ENCODE data around the gene FAM13A.

DNA sequence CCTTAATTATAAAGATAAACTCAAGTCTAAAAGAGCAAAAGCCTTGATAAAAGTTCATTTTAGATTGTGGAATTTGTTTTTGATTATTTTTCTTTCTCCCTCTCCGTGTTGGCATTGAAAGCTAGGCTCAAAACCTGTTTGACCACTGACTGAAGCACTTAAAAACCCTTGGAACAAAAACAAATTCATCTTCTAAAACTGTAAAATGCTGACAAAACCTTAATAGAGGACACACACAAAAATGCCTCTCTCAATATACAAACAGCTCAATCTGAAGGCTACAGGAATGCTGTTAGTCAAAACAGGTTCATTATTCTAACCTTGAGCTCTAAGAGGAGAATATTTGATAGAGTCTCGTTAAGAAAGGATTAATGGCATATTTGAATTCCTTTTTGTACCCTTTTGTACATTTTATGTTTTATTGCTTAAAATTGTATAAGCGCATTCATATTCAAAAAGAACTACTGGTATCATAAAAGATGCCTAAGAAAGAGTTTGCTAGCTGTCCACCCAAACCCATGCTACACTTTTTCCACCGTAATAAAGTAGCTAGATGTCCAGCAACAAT lies 285.0 kb downstream of the FAM13A start:
- TF ChIP-seq FOXJ3 (CRISPR knock-in tag; IDR thresholded peaks at IDR 0.05) (no peak), GATA2 (CRISPR knock-in tag; IDR thresholded peaks at IDR 0.05) (no peak), FOSL2 (IDR thresholded peaks at IDR 0.05; ENCODE audit: borderline replicate concordance, low read depth) (no peak), EP300 (IDR thresholded peaks at IDR 0.05; ENCODE audit: borderline replicate concordance in 1 of 2, low read depth in 1 of 2, low read length in 1 of 2) (no peak)
- TF ChIP-seq, protein P1, sequence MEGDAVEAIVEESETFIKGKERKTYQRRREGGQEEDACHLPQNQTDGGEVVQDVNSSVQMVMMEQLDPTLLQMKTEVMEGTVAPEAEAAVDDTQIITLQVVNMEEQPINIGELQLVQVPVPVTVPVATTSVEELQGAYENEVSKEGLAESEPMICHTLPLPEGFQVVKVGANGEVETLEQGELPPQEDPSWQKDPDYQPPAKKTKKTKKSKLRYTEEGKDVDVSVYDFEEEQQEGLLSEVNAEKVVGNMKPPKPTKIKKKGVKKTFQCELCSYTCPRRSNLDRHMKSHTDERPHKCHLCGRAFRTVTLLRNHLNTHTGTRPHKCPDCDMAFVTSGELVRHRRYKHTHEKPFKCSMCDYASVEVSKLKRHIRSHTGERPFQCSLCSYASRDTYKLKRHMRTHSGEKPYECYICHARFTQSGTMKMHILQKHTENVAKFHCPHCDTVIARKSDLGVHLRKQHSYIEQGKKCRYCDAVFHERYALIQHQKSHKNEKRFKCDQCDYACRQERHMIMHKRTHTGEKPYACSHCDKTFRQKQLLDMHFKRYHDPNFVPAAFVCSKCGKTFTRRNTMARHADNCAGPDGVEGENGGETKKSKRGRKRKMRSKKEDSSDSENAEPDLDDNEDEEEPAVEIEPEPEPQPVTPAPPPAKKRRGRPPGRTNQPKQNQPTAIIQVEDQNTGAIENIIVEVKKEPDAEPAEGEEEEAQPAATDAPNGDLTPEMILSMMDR (IDR thresholded peaks at IDR 0.05): no peak
